ENCODE results near the gene RXRG.

Gene RXRG

DNA sequence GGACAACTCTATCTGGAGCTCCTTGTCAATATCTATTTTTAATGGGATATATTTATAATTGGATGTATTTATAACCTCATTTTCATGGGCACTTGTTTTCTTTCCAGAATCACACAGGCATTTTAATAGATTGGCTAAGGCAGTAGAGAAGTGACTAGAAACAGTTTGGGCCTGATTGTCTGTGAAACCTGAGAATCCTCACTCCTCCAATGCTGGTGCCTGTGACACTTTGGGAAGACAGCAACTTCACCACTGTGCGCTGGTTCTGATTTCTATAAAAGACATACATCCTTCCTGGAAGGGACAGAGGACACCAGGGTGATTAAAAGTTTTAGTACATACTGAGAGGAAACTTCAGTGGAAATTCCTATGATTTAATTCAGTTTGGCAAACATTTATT, 39.6 kb upstream of the RXRG start:
- no peak for DNase-seq
- in situ Hi-C loops (cut with HindIII; ENCODE audit: low pct_ligation_motif_present, low sequenced_read_pairs), result no loop called here
- H3K27me3 ChIP-seq (replicated peaks), result no peaks in the 10 kb centered on the region
- H3K27ac ChIP-seq, result no peak overlapping the region
- H3K36me3 ChIP-seq (replicated peaks), result no peaks in the 10 kb centered on the region
- TF ChIP-seq CTCF (IDR thresholded peaks at IDR 0.05; ENCODE audit: low read depth, low read length, missing control alignments), result no peak
- H3K4me3 ChIP-seq (ENCODE audit: low read depth, low read length), result no peak overlapping the region

DNA sequence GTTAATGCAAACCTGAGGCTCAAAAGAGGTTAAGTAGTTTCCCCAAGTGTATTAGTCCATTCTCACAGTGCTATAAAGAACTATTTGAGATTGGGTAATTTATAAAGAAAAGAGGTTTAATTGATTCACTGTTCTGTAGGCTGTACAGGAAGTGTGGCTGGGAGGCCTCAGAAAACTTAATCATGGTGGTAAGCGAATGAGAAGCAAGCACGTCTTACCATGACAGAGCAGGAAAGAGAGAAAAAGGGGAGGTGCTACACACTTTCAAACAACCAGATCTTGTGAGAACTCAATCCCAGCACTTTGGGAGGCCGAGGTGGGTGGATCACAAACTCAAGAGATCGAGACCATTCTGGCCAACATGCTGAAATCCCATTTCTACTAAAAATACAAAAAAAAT, 38.5 kb upstream of the RXRG start:
- H3K27me3 ChIP-seq (replicated peaks), result no peaks in the 10 kb centered on the region
- H3K36me3 ChIP-seq (replicated peaks), result no peaks in the 10 kb centered on the region
- in situ Hi-C loops (cut with HindIII; ENCODE audit: low pct_ligation_motif_present, low sequenced_read_pairs), result no loop called here

DNA sequence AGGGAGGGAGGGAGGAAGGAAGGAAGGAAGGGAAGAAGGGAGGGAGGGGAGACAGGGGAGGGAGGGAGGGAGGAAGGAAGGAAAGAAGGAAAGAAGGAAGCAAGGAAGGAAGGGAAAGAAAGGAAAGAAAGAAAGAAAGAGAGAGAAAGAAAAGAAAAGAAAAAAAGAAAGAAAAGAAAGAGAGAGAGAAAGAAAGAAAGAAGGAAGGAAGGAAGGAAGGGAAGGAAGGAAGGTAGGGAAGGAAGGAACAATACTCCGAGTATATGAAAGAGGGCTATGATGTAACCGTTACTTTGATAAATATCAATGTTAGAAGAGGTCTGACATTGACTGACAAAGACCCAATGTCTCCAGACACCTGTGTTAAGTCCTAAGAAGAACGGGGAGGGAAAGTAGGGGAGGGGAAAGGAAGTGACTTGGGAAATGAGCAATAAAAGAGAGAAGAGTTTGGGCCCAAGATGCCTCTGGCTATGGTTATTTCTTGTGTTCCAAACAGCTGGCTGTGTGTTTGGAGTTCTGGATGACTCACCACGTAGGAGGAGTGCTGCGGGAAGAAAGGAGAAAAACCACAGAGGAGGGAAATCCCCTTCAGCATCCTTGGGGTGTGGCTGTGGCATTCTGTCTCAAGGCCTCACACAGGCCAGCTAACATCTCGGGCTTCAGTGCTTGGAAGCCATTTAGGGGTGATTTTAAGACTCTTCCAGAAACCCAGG, 37.0 kb upstream of the RXRG start:
- H3K27me3 ChIP-seq (replicated peaks), result no peaks in the 10 kb centered on the region
- in situ Hi-C loops (cut with HindIII; ENCODE audit: low pct_ligation_motif_present, low sequenced_read_pairs), result no loop called here
- peak; percentile 81 for DNase-seq
- no peaks in the 10 kb centered on the region for H3K36me3 ChIP-seq (replicated peaks)
- H3K27ac ChIP-seq, result no peak overlapping the region
- H3K4me3 ChIP-seq (ENCODE audit: low read depth, low read length), result no peak overlapping the region
- no peak for TF ChIP-seq CTCF (IDR thresholded peaks at IDR 0.05; ENCODE audit: low read depth, low read length, missing control alignments)

More for the DNA sequence above, 38.5 kb upstream of the RXRG start:
- no peak for TF ChIP-seq CTCF (IDR thresholded peaks at IDR 0.05; ENCODE audit: low read depth, low read length, missing control alignments)
- Histone ChIP-seq H3K4me3 (ENCODE audit: low read depth, low read length) (no peak overlapping the region), H3K27ac (no peak overlapping the region)
- no peak for DNase-seq

GRCh38 chr1:165476776-165477175, 31.9 kb upstream of the RXRG start:
- no peak for DNase-seq
- no peak overlapping the region for H3K27ac ChIP-seq
- H3K4me3 ChIP-seq (ENCODE audit: low read depth, low read length), result no peak overlapping the region
- in situ Hi-C loops (cut with HindIII; ENCODE audit: low pct_ligation_motif_present, low sequenced_read_pairs), result no loop called here
- H3K27me3 ChIP-seq (replicated peaks), result no peaks in the 10 kb centered on the region
- H3K36me3 ChIP-seq (replicated peaks), result no peaks in the 10 kb centered on the region
- TF ChIP-seq CTCF (IDR thresholded peaks at IDR 0.05; ENCODE audit: low read depth, low read length, missing control alignments), result no peak

DNA sequence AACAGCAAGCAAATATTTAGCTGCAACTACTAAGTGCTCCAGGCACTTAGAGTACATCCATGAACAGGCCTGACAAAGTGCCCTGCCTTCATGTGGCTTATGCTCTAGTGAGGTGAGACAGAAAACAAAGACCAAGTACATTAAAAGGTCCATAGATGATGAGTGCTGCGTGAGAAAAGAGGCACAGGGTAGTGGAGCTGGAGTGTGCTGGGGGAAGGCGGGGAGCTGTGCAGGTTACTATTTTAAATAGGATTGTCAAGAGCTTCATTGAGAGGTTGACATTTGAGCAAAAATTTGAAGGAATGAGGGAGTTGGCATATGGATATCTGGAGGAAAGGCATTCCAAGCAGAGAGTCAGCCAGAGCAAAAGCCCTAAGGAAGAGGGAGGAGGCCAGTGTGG, 29.3 kb upstream of the RXRG start:
- in situ Hi-C loops (cut with HindIII; ENCODE audit: low pct_ligation_motif_present, low sequenced_read_pairs), result no loop called here
- Histone ChIP-seq H3K27me3 (replicated peaks) (no peaks in the 10 kb centered on the region), H3K4me3 (ENCODE audit: low read depth, low read length) (no peak overlapping the region), H3K27ac (no peak overlapping the region), H3K36me3 (replicated peaks) (no peaks in the 10 kb centered on the region)
- no peak for DNase-seq
- TF ChIP-seq CTCF (IDR thresholded peaks at IDR 0.05; ENCODE audit: low read depth, low read length, missing control alignments), result no peak

DNA sequence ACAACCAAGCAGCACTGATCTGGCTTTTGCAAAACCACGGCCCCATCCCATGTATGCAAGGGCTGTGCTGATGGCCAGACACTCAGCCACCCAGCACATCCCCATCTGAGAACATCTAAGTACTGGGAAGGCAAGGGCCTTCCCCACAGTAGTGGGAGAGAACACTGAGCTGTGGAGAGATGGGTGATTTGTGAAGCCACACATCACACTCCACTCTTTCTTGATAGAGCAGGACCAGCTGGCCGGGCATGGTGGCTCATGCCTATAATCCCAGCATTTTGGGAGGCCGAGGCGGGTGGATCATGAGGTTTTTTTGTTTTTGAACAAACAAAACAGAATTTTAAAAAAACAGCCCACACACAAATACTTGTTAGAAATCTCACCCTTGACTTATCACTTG, 28.2 kb upstream of the RXRG start:
- Histone ChIP-seq H3K36me3 (replicated peaks) (no peaks in the 10 kb centered on the region), H3K27me3 (replicated peaks) (no peaks in the 10 kb centered on the region), H3K27ac (no peak overlapping the region), H3K4me3 (ENCODE audit: low read depth, low read length) (no peak overlapping the region)
- no peak for DNase-seq
- in situ Hi-C loops (cut with HindIII; ENCODE audit: low pct_ligation_motif_present, low sequenced_read_pairs), result no loop called here
- TF ChIP-seq CTCF (IDR thresholded peaks at IDR 0.05; ENCODE audit: low read depth, low read length, missing control alignments), result no peak

Data from brain microvascular endothelial cell (primary cell).